Panc1 (cell line): ENCODE measurements around the gene VWA8. TPM values are rescaled to one million over a fixed set of nuclear protein-coding genes. Genes with fewer than 3 reads are reported as not detected.

Source experiments
- ATAC-seq: fragments of 200-7000 bp; cut with Tn5 transposase; 2 replicates; pipeline ENCODE4 v1.9.1; 2020; ENCODE audit warnings: mild to moderate bottlenecking, moderate library complexity
- BruUV-seq: library from RNA; stranded (reverse); fragments of 400-500 nt; replicated peaks from 2 replicates; lab custom pipeline; 2021; lab: Mats Ljungman, UMichigan
- CTCF ChIA-PET: fragments of 300-600 bp; sonication (Branson Sonifier 250); formaldehyde crosslinking; loops from one replicate; lab custom pipeline; 2022; ENCODE audit warnings: antibody characterized with exemption; lab: Charles Lee
- POLR2A ChIA-PET: fragments of 300-600 bp; sonication (Branson Sonifier 250); formaldehyde crosslinking; loops from one replicate; lab custom pipeline; 2022; ENCODE audit warnings: antibody characterized with exemption; lab: Charles Lee
- DNase-seq: peaks from one replicate; pipeline ENCODE4 v3.0.0-alpha.2; 2010; ENCODE audit warnings: low read depth, low spot score
- H3K27ac ChIP-seq: 2 replicates; pipeline ENCODE4 v1.5.1; 2011; ENCODE audit warnings: mild to moderate bottlenecking, low read length, inconsistent platforms
- H3K27me3 ChIP-seq: fragments of 200-500 bp; sonication (Bioruptor generic); 2 replicates; pipeline ENCODE4 v1.6.0; 2014; ENCODE audit warnings: low read length, inconsistent platforms; ENCODE audit not compliant: control insufficient read depth, insufficient read depth
- H3K36me3 ChIP-seq: fragments of 200-500 bp; sonication (Bioruptor generic); 2 replicates; pipeline ENCODE4 v1.5.1; 2014; ENCODE audit warnings: inconsistent platforms, mild to moderate bottlenecking, low read length, moderate library complexity; ENCODE audit not compliant: control insufficient read depth, insufficient read depth
- H3K4me1 ChIP-seq: 2 replicates; pipeline ENCODE4 v1.5.1; 2011; ENCODE audit warnings: inconsistent platforms, mild to moderate bottlenecking, low read length, moderate library complexity; ENCODE audit not compliant: control insufficient read depth, insufficient read depth
- H3K4me3 ChIP-seq, 2 experiments: 2 replicates each; pipeline ENCODE4 v1.5.1; 2011 to 2012; ENCODE audit warnings: low read depth in 2 of 2, low read length in 2 of 2, mild to moderate bottlenecking in 2 of 2, inconsistent platforms in 1 of 2, moderate library complexity in 1 of 2
- H3K9me3 ChIP-seq: fragments of 200-500 bp; sonication (Bioruptor generic); 2 replicates; pipeline ENCODE4 v1.5.1; 2014; ENCODE audit warnings: low read depth, mild to moderate bottlenecking, inconsistent platforms, low read length, moderate library complexity; ENCODE audit not compliant: control insufficient read depth, insufficient read depth
- POLR2AphosphoS5 ChIP-seq: IDR thresholded peaks from 2 replicates; pipeline ENCODE4 v1.6.1; 2012; ENCODE audit warnings: mild to moderate bottlenecking, low read depth, low read length, moderate library complexity
- SIN3A ChIP-seq: IDR thresholded peaks from 2 replicates; pipeline ENCODE4 v1.6.1; 2012; ENCODE audit warnings: low read depth, mild to moderate bottlenecking, low read length, moderate library complexity, borderline replicate concordance; ENCODE audit not compliant: insufficient read depth
- TCF7L2 ChIP-seq: IDR thresholded peaks from 2 replicates; pipeline ENCODE4 v1.6.1; 2011; ENCODE audit warnings: mild to moderate bottlenecking, low read depth, low read length, inconsistent platforms
- in situ Hi-C: cut with HindIII; loops from 2 replicates; pipeline ENCODE4 v1.10.0; 2016; ENCODE audit warnings: low sequenced_read_pairs, low pct_unique_long_range_greater_than_20kb
- intact Hi-C: fragments of 100-400 bp; cut with micrococcal nuclease; formaldehyde crosslinking; loops from one replicate; pipeline ENCODE4 v1.10.0; 2022; ENCODE audit not compliant: unreplicated experiment
- total RNA-seq: library from RNA; stranded (reverse); gene quantifications from one replicate; pipeline ENCODE4 v1.2.1, GENCODE V29; 2021; ENCODE audit not compliant: unreplicated experiment
- TF ChIP-seq, protein P1 (sequence below): fragments of 450-650 bp; IDR thresholded peaks from 2 replicates; pipeline ENCODE4 v1.5.1; 2017; ENCODE audit warnings: mild to moderate bottlenecking
- TF ChIP-seq, protein P2 (sequence below), 2 experiments: IDR thresholded peaks; 2 replicates each; pipeline ENCODE4 v1.6.1; 2011 to 2012; ENCODE audit warnings: low read depth in 2 of 2, control low read depth in 1 of 2, low read length in 1 of 2, mild to moderate bottlenecking in 1 of 2, moderate library complexity in 1 of 2; ENCODE audit not compliant: insufficient read depth in 1 of 2

Gene VWA8
- total RNA-seq, 1 experiment from 2014 or later = 11.2 TPM

DNA sequence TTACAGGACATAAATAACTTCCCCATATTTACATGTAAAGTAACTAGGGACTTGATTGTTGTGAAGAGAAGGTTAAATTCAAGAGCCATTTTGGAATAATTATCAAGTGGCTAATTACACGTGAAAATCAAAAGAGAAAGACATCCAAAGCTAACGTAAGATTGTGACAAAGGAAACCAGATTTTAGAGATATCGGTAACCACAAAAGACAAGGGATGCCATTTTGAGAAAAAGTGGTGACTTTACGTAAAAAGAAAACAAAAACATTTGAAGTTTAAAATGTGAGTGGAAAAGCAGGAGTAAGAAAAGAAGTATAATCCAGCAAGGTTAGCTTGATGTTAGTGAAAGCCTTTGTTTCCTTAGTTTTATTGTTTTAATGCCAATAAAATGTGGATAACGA, 10.9 kb upstream of the VWA8 start:
- H3K9me3 ChIP-seq = no peaks in the 10 kb centered on the region
- no peaks in the 10 kb centered on the region for H3K36me3 ChIP-seq
- H3K27me3 ChIP-seq = no peaks in the 10 kb centered on the region
- BruUV-seq = no TSS peak
- DNase-seq (no peak), ATAC-seq (no peak)
- in situ Hi-C loops = no loop called here
- intact Hi-C loops = no loop called here
- no peaks in the 10 kb centered on the region for H3K4me1 ChIP-seq
- ChIA-PET CTCF (interaction anchor here (0.6 kb wide), 1 partner anchor 249 kb away, joined by 4 read pairs; no protein-coding TSS in a partner anchor), POLR2A (no interaction called here)
- TF ChIP-seq, protein P1, sequence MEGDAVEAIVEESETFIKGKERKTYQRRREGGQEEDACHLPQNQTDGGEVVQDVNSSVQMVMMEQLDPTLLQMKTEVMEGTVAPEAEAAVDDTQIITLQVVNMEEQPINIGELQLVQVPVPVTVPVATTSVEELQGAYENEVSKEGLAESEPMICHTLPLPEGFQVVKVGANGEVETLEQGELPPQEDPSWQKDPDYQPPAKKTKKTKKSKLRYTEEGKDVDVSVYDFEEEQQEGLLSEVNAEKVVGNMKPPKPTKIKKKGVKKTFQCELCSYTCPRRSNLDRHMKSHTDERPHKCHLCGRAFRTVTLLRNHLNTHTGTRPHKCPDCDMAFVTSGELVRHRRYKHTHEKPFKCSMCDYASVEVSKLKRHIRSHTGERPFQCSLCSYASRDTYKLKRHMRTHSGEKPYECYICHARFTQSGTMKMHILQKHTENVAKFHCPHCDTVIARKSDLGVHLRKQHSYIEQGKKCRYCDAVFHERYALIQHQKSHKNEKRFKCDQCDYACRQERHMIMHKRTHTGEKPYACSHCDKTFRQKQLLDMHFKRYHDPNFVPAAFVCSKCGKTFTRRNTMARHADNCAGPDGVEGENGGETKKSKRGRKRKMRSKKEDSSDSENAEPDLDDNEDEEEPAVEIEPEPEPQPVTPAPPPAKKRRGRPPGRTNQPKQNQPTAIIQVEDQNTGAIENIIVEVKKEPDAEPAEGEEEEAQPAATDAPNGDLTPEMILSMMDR = no peak
- no peak for TF ChIP-seq SIN3A
- TF ChIP-seq, protein P2, sequence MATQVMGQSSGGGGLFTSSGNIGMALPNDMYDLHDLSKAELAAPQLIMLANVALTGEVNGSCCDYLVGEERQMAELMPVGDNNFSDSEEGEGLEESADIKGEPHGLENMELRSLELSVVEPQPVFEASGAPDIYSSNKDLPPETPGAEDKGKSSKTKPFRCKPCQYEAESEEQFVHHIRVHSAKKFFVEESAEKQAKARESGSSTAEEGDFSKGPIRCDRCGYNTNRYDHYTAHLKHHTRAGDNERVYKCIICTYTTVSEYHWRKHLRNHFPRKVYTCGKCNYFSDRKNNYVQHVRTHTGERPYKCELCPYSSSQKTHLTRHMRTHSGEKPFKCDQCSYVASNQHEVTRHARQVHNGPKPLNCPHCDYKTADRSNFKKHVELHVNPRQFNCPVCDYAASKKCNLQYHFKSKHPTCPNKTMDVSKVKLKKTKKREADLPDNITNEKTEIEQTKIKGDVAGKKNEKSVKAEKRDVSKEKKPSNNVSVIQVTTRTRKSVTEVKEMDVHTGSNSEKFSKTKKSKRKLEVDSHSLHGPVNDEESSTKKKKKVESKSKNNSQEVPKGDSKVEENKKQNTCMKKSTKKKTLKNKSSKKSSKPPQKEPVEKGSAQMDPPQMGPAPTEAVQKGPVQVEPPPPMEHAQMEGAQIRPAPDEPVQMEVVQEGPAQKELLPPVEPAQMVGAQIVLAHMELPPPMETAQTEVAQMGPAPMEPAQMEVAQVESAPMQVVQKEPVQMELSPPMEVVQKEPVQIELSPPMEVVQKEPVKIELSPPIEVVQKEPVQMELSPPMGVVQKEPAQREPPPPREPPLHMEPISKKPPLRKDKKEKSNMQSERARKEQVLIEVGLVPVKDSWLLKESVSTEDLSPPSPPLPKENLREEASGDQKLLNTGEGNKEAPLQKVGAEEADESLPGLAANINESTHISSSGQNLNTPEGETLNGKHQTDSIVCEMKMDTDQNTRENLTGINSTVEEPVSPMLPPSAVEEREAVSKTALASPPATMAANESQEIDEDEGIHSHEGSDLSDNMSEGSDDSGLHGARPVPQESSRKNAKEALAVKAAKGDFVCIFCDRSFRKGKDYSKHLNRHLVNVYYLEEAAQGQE (IDR thresholded peaks at IDR 0.05; ENCODE audit: insufficient read depth in 1 of 2, low read depth in 2 of 2, low read length in 1 of 2) = no peak
- no peak for TF ChIP-seq POLR2AphosphoS5
- no peak for TF ChIP-seq TCF7L2
- H3K4me3 ChIP-seq = no peak overlapping the region
- no peak overlapping the region for H3K27ac ChIP-seq

- ATAC-seq = no peak
- no peak overlapping the region for H3K4me3 ChIP-seq
- in situ Hi-C loops (no loop called here), intact Hi-C loops (no loop called here)
- no peak for DNase-seq
- BruUV-seq = no TSS peak
- H3K4me1 ChIP-seq = no peaks in the 10 kb centered on the region
- H3K27me3 ChIP-seq = no peaks in the 10 kb centered on the region
- TF ChIP-seq SIN3A (no peak), POLR2AphosphoS5 (no peak), TCF7L2 (no peak)
- TF ChIP-seq, protein P1 = no peak
- TF ChIP-seq, protein P2 (IDR thresholded peaks at IDR 0.05; ENCODE audit: insufficient read depth in 1 of 2, low read depth in 2 of 2, low read length in 1 of 2) = no peak
- H3K27ac ChIP-seq = no peak overlapping the region
- ChIA-PET CTCF (no interaction called here), POLR2A (no interaction called here)
- H3K9me3 ChIP-seq = no peaks in the 10 kb centered on the region
- no peaks in the 10 kb centered on the region for H3K36me3 ChIP-seq
Measured at GRCh38 chr13:41970918-41971317, 10.0 kb upstream of the VWA8 start.
